Measurements from ENCODE around the gene LMAN2.

DNA sequence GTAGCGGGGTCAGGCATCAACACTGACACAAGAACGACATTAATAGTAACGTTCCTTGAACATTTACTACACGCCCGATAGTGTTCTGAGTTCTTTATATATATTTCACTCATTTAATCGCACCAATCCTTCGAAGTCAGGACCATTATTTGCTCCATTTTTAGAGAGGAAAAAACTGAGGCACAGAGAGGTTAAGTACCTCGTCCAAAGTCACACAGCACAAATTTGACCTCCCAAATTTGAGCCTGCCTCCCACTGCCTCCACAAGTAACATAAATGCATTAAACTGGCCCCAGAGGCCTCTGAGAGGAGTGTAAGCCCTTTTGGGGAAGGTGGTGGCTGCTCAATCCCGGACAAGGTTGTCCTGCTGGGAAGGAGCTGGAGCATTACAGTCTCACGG is 12.1 kb upstream of the LMAN2 start:
- TF ChIP-seq CTCF (IDR thresholded peaks at IDR 0.05): no peak
- no peak for TF ChIP-seq POLR2A (IDR thresholded peaks at IDR 0.05)

All from right lobe of liver (tissue), 4 donors.